ENCODE measurements around the gene NFIB.

NFIB gene

DNA sequence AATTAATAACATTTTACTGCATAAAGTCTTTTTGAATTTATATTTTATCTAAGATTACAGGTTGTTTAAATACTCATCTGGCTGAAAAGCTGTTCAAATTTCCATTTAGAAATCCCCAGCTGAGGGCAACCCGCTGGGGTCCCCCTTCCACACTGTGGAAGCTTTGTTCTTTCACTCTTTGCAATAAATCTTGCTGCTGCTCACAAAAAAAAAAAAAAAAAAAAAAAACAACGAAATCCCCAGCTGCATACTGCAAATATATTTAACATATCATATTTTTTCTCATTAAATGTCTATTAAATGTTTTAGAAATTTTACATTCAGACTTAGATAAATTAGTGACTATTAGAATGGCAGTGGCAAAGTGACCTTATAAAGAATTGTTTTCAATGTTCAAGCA, 172.2 kb downstream of the NFIB start:
- no peak for DNase-seq

DNA sequence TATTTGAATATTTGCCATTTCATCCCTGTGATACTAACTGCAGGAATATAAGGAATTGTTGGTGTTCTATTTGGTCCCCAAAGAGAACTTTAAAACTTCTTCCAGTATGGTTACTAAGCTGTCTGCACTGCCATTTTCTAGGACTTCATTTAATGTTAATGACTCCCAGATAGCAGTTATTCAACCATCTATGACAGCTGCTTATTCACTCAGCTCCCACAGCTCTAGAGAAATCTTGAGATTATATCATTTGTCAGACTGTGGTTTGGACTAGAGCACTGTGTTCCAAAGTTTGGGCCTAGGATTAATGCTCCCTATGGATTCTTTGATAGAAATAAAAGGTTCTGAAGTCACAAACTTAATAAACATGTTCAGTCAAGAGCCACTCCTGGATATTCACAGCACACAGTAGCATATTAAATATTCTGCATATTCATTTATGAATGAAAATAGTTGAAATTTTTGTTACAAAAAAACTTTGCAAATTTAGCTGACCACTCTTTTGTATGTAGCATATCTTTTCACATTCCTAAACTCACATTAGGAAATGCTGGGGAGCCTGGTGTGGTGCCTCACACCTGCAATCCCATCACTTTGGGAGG, 173.7 kb downstream of the NFIB start:
- no peak for DNase-seq

- no peak for DNase-seq
Measured at GRCh38 chr9:14139287-14139686, 174.7 kb downstream of the NFIB start.

GRCh38 chr9:14136646-14137370, 177.1 kb downstream of the NFIB start:
- DNase-seq, result no peak

GRCh38 chr9:14136047-14136635, 177.8 kb downstream of the NFIB start:
- DNase-seq, result no peak

DNA sequence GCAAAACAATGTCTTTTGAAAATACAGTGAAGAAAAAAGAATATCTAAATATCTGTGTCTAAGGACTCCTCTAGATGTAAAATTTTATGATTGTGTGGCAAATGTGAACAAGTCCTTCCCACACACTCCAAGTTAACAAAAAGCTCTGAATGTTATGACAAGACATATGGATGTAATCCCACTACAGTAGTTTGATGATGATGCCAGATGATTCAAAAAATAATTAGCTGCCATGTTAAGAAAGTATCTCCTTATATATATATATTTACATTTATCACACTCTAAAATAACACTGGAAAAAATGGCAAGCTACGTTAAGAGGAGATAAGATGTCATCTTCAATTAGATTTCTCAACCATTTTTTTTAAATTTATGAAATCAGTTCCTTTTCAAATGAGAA, 178.5 kb downstream of the NFIB start:
- no peak for DNase-seq

DNA sequence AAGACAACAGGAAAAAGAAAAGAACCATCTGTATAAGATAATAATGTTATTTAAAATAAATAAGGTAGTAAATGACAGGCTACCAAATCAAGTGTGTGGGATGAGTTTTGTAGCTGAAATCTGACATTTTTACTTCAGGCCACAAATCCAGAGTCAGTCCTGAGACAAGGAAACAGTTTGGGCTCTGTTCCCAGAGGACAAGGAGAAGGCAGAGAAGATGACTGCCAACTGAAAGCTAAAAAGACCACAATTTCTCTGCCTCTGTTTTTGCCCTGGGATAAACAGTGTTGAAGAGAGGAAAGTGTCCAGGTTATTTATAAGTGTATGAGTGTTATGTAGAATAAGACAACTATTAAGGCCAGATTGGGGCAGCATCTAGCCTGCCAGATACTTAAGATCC, 180.5 kb downstream of the NFIB start:
- no peak for DNase-seq

DNA sequence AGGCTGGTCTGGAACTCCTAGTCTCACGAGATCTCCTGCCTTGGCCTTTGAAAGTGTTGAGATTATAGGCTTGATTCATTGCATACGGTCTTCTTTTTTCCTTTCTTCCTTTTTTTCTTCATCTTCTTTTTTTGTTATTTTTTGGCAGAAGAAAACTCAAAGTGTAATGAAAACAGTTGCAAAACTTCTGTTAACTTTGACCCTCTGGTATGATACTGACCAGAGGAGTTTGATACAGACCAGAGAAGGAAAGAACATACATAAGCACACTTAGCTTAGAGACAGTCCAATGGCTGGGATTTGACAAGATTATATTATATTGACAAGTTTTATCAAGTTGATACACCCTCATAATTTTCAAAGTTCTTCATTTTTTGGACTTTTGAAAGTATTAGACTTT, 181.2 kb downstream of the NFIB start:
- no peak for DNase-seq

- no peak for DNase-seq
Measured at GRCh38 chr9:14131356-14132088, 182.4 kb downstream of the NFIB start.

- no peak for DNase-seq
Measured at GRCh38 chr9:14127656-14128055, 186.3 kb downstream of the NFIB start.

DNA sequence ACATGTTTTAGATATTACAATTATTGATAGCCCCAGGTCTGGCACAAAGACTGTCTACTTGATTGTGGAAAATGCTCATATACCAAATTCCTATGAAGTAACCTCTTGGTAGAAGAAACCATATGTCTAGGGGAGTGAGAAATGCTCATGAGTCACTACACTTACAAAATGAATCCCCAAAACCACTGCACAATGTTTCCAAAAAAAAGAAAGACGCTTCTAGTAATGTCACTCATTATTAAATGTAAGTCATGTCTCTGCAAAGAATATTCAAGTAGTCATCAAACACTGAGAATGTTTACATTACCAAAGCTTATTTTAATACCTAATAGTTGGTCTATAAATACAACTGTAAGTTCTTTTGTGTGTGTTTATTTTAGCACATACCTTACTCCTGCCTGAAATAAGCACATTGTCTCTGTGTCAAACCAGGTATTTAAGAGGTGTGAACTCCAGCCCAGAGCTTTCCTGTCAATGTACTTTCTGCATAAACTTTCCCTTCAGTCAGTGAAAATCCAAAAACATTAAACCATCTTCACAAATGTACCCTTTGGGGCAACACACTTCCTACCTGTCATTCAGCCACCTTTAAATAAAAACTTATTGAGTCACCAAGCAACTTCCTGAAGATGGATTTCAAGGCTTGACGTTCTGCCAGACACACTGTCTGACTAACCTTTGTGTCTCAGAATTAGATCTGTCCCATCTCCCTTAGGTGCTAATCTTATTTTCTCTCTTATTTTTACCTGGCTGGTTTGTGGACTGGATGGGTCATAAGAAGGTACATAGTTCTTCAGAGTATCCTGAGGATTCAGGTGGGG, 194.0 kb downstream of the NFIB start:
- no peak for DNase-seq

DNA sequence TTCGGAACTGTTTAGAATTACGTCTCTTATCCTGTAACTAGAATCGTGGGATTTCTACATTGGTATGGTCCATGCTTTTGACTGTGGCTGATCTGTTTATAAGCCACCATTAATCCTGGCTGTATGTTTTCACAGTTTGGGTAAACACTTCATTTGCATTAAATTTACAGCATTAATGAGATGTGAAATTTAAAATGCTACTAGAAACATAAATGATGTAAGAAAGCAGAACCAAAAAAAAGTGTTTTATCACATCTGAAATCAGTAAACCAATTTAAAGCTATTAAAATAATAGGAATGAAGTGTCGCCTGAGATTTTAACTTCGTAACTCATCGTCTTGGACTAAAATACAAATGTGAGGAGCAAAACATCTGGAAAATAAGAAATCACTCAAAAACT, 201.7 kb downstream of the NFIB start:
- DNase-seq, result no peak

DNA sequence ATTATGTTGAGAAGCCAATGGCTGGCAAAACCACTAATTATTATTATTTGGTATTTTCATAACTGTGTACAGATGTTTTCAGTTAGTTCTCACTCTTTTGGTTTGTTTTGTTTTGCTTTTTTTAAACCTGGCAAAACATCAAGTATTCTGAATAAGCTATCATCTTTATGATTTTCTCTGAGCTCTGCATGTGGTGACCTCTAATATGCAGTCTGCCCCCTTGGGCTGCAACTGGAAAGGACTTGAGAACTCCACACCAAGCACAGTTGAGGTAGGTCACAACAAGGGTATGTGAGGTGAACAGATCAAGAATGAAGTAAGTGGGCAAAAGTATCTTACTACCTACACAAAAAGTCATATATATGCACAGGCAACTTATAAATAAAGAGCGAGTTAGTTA, 202.2 kb downstream of the NFIB start:
- DNase-seq, result no peak

GRCh38 chr9:14107977-14108376, 206.0 kb downstream of the NFIB start:
- no peak for DNase-seq

DNA sequence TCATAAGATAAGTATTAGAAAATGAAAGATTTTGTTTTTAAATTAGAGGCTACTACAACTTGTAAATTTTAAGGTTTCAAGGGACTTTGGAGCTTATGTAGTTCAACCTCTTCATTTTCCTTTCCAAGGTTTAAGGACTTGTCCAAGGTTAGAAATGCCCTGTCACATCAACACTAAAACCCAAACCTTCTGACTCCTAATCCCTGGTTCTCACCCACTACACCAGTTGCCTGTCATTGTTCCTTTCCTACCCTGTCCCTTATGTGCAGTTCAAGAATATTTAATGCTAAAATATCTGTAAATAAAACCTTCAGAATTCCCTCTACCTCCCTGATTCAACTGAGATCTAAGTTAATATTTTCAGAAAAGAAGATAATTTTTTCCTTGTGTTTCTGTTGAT, 206.4 kb downstream of the NFIB start:
- no peak for DNase-seq

- no peak for DNase-seq
Measured at GRCh38 chr9:14106699-14107098, 207.2 kb downstream of the NFIB start.

GRCh38 chr9:14104496-14104895, 209.4 kb downstream of the NFIB start:
- no peak for DNase-seq

DNA sequence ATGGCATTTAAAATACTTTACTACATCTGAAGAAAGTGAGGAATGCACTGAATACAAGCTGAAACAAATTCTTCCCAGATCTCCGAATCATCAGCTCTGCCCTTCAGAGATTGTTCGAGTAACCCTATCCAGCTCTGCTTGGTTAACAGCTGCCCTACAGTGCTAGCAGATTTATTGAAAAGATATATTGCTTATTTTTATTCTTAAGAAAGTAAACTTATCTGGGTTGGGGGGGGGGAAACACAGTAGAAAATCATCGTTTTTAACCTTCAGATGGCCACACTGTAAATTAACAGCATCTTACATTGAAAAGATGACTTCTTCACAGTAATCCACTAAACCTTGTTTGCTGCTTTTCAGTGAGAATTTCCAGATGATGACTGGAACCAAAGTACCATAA, 210.8 kb downstream of the NFIB start:
- no peak for DNase-seq

- no peak for DNase-seq
Measured at GRCh38 chr9:14099737-14100136, 214.2 kb downstream of the NFIB start.

- no peak for DNase-seq
Measured at GRCh38 chr9:14098486-14099180, 215.3 kb downstream of the NFIB start.

DNA sequence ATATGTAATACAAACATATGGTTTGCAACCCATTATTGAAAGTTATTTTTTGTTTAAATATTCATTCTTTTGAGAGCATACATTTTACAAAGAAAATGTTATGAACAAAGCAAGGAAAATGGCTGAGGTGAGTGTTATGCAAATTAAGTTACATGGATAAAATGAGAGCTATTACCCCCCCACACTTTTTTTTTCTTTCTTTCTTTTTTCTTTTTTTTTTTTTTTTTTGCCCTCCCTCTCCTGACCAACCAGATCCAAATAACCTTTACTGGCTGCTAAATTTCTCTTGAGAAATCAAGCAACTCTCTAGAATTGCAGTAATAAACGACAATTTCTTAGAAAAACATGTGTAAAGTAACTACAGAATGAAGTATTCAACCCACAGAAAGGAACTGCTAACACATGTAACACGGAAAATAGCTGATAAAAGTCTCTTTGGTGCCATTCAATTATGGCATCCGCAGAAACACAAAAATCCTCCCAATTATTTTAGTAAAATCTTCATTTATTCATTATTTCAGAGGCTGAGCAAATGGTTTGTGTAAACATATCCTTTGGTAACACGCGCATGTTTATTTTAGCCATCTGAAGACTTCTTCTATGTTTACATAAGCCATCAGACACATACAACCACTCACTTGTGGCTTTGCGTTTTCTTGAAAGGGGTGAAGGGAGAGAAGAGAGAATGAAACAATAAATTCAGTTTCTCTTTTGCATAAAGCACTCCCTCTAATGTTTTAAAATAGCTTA, 216.1 kb downstream of the NFIB start:
- no peak for DNase-seq

GRCh38 chr9:14097215-14097614, 216.7 kb downstream of the NFIB start:
- DNase-seq, result no peak

Measured in T-helper 9 cell (primary cell).